Measurements from ENCODE around the gene PON2. TPM values are rescaled to one million over a fixed set of nuclear protein-coding genes. Genes with fewer than 3 reads are reported as not detected.

Gene PON2
- total RNA-seq, 4 donors from 2014 or later, result 90.2 to 187 (median 117) TPM

- peaks cover 16% of the 10 kb centered on the region for H3K36me3 ChIP-seq
- H3K27ac ChIP-seq, result no peak overlapping the region
- no peak for DNase-seq (ENCODE audit: low spot score in 2 of 2)
- no peaks in the 10 kb centered on the region for H3K27me3 ChIP-seq
- no peaks in the 10 kb centered on the region for H3K4me1 ChIP-seq
- no peaks in the 10 kb centered on the region for H3K9me3 ChIP-seq
- WGBS, result 87% methylated on average over 4 of the region's 4 CpGs
- no peak for TF ChIP-seq EP300 (IDR thresholded peaks at IDR 0.05)
- no peak overlapping the region for H3K4me3 ChIP-seq
These were observed 22.8 kb downstream of the PON2 start for GRCh38 chr7:95412075-95412474.

GRCh38 chr7:95411666-95412065, 23.2 kb downstream of the PON2 start:
- WGBS, result 79% methylated on average over 4 of the region's 4 CpGs
- no peak for DNase-seq (ENCODE audit: low spot score in 2 of 2)
- H3K27ac ChIP-seq, result no peak overlapping the region
- no peaks in the 10 kb centered on the region for H3K9me3 ChIP-seq
- H3K4me3 ChIP-seq, result no peak overlapping the region
- H3K36me3 ChIP-seq, result peaks cover 20% of the 10 kb centered on the region
- no peaks in the 10 kb centered on the region for H3K4me1 ChIP-seq
- TF ChIP-seq POLR2A (IDR thresholded peaks at IDR 0.05) (no peak), EP300 (IDR thresholded peaks at IDR 0.05) (no peak)
- no peaks in the 10 kb centered on the region for H3K27me3 ChIP-seq

DNA sequence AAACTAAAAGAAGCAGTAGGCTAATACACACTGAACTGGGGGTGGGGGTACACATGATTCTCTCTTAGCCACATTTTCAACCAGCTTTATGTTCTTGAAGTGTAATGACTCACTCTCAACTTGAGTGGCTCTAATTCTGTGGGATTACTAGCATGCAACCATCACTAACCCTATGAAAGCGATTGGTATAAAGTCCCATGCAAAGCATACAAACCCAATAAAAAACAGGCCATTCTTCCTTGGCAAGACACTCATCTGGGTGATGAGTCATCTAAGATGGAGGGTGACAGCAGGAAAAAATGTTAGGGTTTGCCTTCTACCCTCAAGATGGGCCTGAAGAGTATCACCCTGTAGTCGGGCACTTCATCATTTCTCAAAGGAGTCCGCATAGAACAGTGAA, 23.8 kb downstream of the PON2 start:
- no peak overlapping the region for H3K4me3 ChIP-seq
- TF ChIP-seq CTCF (IDR thresholded peaks at IDR 0.05), result no peak
- no peak for TF ChIP-seq POLR2AphosphoS5 (IDR thresholded peaks at IDR 0.05)
- TF ChIP-seq POLR2A (IDR thresholded peaks at IDR 0.05), result no peak
- TF ChIP-seq EP300 (IDR thresholded peaks at IDR 0.05), result no peak
- H3K4me1 ChIP-seq, result no peaks in the 10 kb centered on the region
- H3K36me3 ChIP-seq, result peaks cover 23% of the 10 kb centered on the region
- WGBS, result 95% methylated on average over 3 of the region's 3 CpGs
- DNase-seq (ENCODE audit: low spot score in 2 of 2), result no peak
- H3K27ac ChIP-seq, result no peak overlapping the region
- H3K9me3 ChIP-seq, result no peaks in the 10 kb centered on the region
- H3K27me3 ChIP-seq, result no peaks in the 10 kb centered on the region

GRCh38 chr7:95407751-95408150, 27.1 kb downstream of the PON2 start:
- WGBS, result 87% methylated on average over 2 of the region's 2 CpGs
- Histone ChIP-seq H3K27ac (no peak overlapping the region), H3K4me1 (no peaks in the 10 kb centered on the region), H3K4me3 (no peak overlapping the region), H3K36me3 (peaks cover 35% of the 10 kb centered on the region), H3K27me3 (no peaks in the 10 kb centered on the region), H3K9me3 (no peaks in the 10 kb centered on the region)
- DNase-seq (ENCODE audit: low spot score in 2 of 2), result no peak
- TF ChIP-seq EP300 (IDR thresholded peaks at IDR 0.05), result no peak
- TF ChIP-seq POLR2A (IDR thresholded peaks at IDR 0.05), result no peak
- TF ChIP-seq CTCF (IDR thresholded peaks at IDR 0.05), result no peak
- no peak for TF ChIP-seq POLR2AphosphoS5 (IDR thresholded peaks at IDR 0.05)

GRCh38 chr7:95405800-95406199, 29.0 kb downstream of the PON2 start:
- Histone ChIP-seq H3K9me3 (no peaks in the 10 kb centered on the region), H3K27me3 (no peaks in the 10 kb centered on the region), H3K27ac (no peak overlapping the region), H3K4me3 (no peak overlapping the region), H3K36me3 (peaks cover 28% of the 10 kb centered on the region), H3K4me1 (no peaks in the 10 kb centered on the region)
- TF ChIP-seq CTCF (IDR thresholded peaks at IDR 0.05) (no peak), POLR2A (IDR thresholded peaks at IDR 0.05) (no peak), EP300 (IDR thresholded peaks at IDR 0.05) (no peak), POLR2AphosphoS5 (IDR thresholded peaks at IDR 0.05) (no peak)
- WGBS, result 87% methylated on average over 6 of the region's 6 CpGs
- DNase-seq (ENCODE audit: low spot score in 2 of 2), result no peak

DNA sequence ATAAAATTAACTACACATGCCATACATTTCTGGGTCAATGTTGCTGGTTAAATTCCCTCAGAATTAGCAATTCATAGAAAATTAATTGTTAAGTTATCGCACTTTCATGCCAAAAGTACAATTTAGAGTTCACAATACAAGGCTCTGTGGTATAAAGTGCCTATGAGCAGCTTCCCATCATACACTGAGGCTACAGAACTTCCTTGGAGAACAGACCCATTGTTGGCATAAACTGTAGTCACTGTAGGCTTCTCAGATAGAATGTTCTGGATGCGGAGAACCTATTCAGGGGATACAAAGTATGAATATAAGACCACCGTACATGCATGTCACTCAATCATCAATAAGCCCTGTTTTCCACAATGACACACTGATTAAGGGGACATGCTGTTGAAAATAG, 29.6 kb downstream of the PON2 start:
- WGBS, result 94% methylated on average over 3 of the region's 3 CpGs
- peaks cover 26% of the 10 kb centered on the region for H3K36me3 ChIP-seq

More for the DNA sequence above, 29.6 kb downstream of the PON2 start:
- Histone ChIP-seq H3K4me1 (no peaks in the 10 kb centered on the region), H3K9me3 (no peaks in the 10 kb centered on the region), H3K27ac (no peak overlapping the region), H3K4me3 (no peak overlapping the region), H3K27me3 (no peaks in the 10 kb centered on the region)
- TF ChIP-seq CTCF (IDR thresholded peaks at IDR 0.05) (no peak), POLR2AphosphoS5 (IDR thresholded peaks at IDR 0.05) (no peak), EP300 (IDR thresholded peaks at IDR 0.05) (no peak), POLR2A (IDR thresholded peaks at IDR 0.05) (no peak)
- no peak for DNase-seq (ENCODE audit: low spot score in 2 of 2)
